ENCODE results near the gene S100B.

The S100B gene

DNA sequence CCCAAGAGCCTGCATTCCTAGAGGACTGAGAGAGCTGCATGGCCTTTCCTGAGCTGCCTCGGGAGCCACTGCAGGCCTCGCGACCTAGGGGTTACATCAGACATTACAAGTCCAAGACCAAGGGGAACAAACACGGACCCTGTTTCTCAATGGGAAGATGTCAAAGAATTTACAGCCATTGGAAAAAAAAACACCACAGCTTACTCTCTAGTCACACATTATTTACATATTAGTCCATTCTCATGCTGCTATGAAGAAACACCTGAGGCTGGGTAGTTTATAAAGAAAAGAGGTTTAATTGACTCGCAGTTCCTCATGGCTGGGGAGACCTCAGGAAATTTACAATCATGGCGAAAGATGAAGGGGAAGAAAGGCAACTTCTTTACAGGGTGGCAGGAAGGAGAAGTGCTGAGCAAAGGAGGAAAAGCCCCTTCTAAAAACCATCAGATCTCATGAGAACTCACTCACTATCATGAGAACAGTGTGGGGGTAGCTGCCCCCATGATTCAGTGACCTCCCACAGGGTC, 22.2 kb upstream of the S100B start:
- FAIRE-seq, result no peak

DNA sequence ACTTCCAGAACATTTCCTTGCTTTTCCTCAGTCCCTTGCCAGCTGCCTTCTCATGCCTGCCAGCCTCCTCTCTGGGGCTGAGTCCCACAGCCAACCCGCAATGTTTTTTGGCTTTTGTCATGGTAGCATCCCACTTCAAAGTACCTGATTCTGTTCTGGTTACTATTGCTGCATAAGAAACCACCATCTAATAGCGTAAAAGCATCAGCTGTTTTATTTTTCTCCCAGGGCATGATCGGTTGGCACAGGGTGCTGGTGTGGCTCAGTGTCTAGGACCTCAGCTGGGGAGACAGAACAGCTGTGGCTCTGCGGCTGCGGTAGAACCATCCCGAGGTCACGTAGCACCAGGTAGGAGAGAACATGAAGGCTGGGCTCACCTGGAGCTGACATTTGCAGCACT, 21.7 kb upstream of the S100B start:
- no peak for FAIRE-seq

DNA sequence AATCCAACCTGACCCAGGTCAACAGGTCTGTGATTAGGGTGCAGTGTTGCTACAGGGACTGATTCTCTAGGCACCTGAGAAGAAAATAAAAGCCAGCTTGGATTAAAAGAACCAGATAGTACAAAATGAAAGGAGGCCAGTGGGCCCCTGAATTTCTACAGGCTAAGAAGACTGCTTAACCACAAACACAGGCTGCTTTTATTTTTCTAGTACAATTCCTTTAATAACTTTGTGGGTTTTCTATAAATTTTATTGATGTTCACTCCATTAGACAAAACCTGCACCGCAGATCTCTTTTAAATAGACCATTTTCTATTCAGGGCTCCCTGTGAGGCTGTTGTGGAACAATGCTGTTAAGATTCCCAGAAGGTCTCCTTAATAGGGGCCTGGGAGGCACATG, 20.9 kb upstream of the S100B start:
- FAIRE-seq, result no peak

DNA sequence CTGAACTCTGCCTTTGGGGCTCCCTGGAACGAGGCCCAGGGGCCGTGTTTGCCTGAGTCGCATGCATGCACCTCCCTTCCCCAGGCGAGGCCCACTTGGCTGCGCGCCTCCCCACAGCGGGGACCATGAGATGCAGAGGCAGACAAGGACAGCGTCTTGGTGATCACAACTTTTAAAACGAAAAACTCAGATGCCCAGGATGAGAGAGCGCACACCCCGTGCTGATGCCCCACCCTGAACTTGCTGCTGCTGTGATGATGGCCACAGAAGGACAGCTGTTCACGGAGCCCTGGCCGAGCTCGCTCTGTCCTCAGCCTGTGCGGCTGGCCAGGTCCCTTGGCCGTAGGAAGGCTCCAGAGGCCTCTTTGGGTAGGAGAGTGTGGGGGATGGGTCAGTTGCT, 19.2 kb upstream of the S100B start:
- FAIRE-seq, result no peak

DNA sequence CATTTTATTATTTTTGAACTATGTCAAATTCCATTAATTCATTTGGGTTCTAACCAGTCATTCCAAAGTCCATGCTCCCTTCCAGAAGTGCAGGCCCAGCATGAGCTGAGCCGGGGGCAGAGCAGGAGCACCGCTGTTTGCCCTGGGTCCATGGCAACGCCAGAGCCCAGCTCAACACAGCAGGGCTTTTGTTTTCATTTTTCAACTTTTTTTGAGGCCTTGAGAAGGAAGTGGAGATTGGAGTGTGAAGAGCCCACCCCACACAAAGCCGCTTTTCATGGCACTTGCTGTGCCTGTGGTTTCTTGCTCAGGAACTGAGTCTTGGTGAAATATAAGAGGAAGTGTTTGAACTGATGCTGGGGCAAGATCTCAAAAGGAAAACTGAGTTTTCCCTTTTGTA, 17.3 kb upstream of the S100B start:
- no peak for FAIRE-seq

DNA sequence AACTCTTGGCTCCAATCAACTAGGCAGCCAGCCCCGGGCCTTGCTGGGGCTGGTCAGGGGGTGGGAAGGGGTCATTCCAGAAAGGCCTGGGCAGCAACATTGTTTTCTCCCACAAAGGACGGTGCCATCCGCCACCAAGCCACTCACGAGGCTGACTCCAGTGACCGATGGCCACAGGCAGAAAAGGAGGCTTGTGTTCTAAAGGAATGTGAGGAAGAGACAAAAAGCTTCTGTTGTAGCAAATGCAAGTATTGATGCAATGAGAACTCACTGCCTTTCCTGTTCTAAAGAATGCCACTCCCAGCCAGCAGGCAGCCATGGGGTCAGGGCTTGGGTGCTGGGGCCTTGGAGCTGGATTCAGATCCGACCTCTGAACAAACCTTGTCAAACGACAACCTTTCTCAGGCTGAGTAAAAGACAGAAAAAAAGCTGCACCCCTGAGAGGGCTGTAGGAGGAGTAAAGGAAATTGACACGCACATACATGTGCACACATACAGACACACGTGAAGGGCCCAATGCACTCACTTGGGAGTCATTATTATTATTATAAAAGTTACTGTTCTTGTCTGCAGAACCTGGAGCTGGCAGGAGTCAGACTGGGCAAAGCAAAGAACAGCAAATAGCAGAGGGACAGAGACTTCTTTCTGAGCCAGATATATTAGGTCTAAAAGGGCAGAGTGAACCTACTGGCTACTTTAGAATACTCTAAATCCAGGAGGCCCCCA, 16.7 kb upstream of the S100B start:
- FAIRE-seq, result no peak

DNA sequence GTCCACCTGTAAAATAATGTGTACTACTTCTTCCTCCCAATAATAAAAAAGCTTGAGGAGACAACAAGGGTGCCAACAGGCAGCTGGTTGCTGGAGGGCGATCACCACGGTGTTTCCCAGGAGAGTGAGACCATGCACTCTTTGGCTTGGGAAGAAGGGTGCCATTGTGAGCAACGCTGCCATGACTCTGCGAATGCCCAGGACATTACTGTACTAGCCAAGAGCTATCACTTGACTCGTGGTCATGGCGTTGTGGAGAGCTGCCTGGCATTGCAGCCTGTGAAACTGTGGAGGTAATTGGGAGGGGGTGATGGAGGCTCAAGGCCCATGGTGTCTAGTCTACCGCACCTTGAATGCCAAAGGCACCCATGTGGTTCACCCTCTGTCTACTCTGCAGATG, 16.0 kb upstream of the S100B start:
- FAIRE-seq, result no peak

DNA sequence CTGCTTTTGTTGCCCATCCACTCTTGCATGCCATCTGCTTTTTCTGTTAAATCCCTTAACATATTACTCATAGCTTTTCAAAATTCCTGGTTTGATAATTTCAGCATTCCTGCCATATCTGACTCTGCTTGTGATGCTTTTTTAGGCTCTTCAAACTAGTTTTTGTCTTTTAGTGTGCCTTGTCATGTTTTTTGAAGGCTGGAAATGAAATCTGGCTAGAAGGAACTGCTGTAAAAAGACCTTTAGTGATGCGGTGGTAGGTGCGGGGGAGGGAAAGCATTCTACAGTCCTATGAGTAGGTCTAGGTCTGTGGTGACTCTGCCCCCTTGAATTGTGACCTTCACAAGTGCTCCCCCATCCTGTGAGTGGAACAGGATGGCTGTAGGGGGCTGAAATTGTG, 15.0 kb upstream of the S100B start:
- FAIRE-seq, result no peak

DNA sequence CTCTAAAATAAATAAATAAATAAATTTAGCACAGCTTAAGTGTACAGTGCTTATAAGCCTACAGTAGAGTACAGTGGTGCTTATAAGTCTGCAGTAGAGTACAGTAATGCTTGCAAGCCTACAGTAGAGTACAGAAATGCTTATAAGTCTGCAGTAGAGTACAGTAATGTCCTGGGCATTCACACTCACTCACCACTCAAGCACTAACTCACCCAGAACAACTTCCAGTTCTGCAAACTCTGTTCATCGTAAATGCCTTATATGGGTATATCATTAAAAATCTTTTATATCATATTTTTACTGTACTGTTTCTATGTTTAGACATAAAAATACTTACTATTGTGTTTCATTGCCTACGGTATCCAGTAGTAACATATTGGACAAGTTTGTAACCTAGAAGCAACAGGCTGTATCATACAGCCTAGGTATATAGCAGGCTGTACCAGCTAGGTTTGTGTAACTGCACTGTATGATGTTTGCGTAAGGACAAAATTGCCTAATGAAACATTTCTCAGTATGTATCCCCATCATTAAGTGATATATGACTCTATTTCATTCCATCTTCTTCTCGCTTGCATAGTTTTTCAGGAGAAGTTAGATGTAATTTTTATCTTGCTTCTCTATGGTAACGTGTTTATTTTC, 14.0 kb upstream of the S100B start:
- no peak for FAIRE-seq

DNA sequence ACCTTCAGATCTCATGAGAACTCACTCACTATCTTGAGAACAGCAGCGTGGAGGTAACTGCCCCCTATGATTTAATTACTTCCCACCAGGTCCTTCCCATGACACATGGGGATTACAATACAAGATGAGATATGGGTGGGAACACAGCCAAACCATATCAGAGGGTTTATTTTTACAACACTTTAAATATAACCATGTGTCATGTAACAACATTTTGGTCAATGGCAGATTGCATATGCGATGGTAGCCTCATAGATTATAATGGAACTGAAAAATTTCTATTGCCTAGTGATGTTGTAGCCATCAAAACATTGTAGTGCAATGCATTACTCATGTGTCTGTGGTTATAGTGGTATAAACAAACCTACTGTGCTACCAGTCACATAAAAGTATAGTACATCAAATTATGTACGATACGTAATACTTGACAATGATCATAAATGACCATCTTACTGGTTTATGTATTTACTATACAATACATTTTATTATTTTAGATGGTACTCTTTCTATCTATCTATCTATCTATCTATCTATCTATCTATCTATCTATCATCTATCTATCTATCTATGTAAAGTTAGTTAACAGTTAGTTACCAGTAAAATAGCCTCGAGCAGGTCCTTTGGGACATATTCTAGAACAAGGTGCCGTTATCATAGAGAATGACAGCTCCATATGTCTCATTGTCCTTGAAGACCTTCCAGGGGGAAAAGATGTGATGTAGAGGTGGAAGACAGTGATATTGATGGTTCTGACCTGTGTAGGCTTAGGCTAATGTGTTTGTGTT, 12.6 kb upstream of the S100B start:
- FAIRE-seq, result no peak

DNA sequence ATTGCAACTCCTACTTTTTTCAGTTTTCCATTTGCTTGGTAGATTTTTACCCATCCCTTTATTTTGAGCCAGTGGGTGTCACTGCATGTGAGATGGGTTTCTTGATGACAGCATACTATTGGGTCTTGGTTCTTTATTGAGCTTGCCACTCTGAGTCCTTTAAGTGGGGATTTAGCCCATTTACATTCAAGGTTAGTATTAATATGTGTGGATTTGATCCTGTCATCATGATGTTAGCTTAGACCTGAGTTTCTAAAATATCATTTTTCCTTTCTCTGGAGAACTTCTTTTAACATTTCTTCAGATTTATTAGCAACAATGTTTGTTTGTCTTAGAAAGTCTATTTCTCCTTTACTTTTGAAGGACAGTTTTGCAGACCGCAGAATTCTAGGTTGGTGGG, 11.8 kb upstream of the S100B start:
- FAIRE-seq, result no peak

DNA sequence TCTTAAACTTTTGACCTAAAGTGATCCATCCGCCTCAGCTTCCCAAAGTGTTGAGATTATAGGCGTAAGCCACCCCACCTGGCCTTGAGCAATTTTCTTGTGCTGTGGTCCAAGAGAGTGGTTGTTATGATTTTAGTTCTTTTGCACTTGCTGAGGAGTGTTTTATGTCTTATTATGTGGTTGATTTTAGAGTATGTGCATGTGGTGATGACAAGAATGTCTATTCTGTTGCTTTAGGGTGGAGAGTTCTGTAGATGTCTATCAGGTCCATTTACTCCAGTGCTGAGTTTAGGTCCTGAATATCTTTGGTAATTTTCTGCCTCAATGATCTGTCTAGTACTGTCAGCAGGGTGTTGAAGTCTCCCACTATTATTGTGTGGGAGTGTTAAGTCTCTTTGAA, 11.2 kb upstream of the S100B start:
- FAIRE-seq, result no peak

DNA sequence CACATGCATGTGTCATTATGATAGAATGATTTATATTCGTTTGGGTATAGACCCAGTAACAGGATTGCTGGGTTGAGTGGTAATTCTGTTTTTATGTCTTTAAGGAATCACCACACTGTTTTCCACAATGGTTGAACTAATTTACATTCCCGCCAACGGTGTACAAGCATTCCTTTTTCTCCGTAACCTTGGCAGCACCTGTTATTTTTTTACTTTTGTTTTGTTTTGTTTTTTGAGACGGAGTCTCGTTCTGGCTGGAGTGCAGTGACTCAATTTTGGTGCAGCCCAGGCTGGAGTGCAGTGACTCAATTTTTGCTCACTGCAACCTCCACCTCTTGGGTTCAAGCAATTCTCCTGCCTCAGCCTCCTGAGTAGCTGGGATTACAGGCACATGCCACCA, 8.5 kb upstream of the S100B start:
- FAIRE-seq, result no peak

DNA sequence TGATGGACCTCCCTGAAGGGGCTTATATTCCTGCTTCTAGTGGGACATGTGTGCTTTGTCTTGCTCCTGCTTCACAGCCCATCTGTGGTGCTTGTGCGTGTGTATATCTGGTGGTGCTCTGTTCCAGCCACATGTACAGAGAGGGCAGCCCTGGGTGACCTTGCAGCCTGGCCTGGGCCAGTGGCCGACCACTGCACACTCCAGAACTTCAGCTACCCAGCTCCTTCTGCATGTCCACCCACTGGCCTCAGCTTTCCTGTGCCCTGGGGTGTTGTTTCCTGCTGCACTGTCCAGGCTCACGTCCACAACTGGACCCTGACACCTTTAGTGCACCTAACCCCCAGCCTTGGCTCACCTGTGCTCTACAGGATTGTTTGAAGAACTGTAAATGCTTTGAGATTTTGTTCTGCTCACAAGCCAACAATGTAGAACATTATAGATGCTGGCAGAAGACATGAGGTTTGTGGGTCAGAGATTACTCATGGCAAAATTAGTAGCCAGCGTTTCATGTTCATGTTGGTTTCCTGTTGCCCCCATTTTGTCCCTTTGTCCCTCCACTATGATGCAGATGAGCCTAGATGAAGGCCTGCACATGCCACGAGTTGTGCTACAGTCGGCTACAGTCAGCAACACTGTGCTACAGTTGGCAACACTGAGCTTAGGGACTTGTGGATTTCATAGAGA, 5.3 kb upstream of the S100B start:
- no peak for FAIRE-seq

DNA sequence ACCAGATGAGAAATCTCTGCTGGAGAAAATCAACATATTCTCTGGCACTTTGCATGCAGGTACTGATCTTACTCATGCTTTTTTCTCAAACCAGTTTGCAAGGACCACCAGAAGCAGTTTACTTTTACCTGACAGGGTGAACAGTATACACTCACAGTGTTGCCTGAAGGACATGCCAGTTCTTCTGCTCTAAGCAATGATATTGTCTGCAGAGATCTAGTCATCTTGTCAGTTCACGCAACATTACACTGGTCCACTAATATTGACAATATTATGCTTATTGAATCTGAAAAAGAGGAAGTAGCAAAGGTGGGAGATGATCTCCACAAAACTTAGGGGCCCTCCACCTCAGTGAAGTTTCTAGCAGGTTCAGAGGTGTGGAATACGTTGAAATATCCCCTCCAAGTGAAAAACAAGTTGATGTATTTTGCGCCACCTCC, 3.8 kb upstream of the S100B start:
- no peak for FAIRE-seq

DNA sequence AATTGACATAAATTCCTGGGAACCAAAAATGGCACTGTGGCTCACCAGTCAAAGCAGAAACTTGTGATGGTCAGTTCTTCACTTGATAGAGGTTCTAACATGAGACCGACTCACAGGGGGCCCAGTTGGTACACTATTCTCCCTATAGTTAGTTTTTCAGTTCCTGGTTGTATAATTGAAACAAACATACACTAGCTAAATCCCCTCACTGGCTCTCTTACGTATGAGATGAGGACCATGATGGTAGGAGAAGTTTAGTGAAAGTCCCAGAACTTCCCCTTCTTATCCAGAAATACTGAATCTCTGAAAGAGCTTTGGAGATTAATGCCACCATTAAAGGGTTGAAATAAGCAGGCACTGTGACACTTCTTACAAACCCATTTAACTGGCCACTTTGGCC, 2.8 kb upstream of the S100B start:
- no peak for FAIRE-seq

DNA sequence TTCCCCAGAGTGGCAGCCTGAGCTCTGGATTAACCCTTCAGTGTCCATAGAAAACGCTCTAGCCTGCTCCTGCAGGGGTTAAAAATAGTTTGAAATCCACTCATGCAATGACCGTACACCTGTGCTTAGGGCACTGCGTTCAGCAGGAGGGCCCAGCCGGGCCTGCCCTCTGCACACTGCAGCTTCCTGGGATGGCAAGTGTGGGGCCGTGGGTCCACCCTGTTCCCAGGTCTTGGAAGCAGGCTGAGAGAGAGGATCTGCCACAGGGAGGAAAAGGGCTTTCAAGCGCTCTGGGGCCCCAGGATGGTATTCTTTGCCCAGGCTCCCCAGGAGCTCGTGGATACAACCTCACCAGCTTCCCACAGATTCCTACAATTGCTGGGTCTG, 1.5 kb upstream of the S100B start:
- no peak for FAIRE-seq

DNA sequence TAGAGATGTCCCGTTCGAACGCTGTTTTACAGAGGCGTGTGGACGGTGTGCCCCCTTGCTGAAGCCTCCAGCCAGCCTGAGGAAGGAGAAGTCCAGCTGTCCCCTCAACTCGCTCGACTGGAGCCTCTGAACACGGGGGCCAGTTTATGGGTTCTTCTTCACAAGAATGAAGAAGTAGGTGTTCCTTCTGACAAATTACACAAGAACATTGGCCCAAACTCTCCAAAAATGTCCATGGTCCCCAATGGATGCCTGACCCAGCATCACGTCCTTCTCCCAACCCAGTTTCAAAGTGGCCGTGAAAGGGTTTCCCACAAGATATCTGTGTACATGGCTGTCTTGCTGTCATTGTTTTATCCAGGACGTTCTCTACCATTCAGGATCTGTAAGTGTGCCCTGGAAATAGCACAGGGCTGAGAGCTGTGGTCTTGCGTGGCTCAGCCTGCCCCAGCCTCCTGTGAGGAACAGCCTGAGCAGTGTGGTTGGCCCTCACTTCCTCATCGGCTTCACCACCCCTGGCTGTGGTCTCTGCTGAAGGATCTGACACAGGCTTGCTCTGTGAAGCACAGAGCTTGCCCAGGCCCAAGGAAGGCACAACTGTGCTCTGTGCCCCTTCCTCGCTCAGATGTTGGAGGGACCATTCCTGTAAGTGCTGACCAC, 1.0 kb upstream of the S100B start:
- FAIRE-seq, result no peak

DNA sequence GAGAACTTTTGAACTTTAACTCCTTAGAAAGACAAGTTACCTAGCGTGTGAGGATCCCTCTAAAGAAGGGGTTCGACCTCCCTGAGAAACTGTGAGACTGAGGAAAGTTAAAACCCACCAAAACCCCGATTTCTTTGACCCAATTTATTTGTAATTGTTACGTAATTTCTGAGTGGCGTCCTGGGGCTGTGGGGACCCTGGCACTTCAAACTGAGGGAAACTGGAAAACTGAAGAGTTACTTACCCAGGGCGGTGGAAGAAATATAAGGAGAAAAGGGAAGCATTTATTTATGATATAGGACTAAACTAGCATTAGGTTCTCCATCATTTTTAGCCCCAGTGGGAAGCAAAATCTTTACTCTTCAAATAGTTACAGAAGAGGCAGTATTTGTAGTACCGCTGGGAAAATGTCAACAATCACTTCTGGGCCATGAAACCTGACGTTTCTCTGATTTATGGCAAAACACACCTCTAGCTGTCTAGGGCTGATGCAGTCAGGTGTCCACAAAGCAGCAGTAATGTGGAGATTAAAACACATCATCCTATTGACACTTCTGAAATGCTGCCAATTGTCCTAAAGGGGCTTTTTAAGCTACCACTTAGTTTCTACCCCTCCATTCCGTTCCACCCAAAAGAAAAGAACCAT, 430 bp downstream of the S100B start:
- no peak for FAIRE-seq

DNA sequence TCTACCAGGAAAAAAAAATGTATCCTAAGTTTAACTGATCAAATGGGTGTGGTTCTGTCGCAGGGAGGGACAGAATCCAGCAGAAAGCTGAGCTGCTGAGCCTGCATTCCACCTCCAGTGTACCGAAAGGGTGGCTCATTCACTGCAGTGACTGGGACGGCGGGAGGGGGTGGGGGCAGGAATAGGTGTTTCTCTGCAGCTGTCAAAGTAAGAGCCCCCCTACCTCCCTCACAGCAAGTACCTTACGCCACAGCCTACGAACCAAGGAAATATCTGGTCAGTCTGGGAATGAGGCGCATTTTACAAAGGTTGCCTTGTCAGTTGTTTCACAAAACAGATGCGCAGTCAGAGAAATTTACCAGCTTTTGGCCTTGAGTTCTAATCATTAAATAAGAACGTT, 1.7 kb downstream of the S100B start:
- no peak for FAIRE-seq

DNA sequence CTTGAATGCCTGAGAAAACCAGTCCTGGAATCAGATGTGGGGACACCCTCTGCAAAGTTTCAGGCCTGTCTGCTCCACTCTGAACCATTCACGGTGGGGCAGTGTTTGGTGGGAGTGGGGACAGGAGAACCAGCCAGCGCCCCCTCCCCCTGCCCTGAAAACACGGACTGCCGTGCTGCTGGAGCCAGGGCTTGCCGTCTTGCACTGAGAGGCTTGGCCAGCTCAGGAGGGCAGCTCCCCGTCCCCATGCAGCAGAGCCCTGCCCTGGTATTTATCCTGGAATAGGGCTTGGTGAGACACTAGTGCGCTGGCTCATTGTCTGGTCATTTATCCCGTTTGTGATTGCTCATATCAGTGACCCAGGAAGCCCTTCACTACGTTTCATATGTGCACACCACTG, 3.9 kb downstream of the S100B start:
- no peak for FAIRE-seq

DNA sequence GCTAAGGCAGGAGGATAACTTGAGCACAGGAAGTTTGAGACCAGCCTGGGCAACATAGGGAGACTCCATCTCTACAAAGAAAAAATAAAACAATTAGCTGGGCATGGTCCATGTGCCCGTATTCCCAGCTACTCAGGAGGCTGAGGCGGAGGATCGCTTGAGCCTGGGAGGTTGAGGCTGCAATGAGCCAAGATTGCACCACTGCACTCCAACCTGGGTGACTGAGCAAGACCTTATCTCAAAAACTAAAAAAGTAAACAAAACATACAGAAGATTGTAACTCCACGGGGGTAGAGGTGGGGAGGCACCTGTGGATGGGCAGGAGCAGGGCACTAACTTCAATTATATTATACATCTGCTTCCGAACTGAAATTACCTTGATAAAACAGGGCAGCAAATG, 4.6 kb downstream of the S100B start:
- FAIRE-seq, result no peak
